HEK293 (cell line): Measurements from ENCODE around the gene SLC39A1.

Experiments
- BCL11A ChIP-seq: fragments of 450-650 bp; formaldehyde crosslinking; IDR thresholded peaks from 2 replicates; pipeline ENCODE4 v1.5.1; 2016; ENCODE audit warnings: low read depth, missing biosample characterization, missing genetic modification characterization
- EGR2 ChIP-seq: fragments of 450-650 bp; formaldehyde crosslinking; IDR thresholded peaks from 2 replicates; pipeline ENCODE4 v1.5.1; 2016; ENCODE audit warnings: low read depth, missing biosample characterization, missing genetic modification characterization
- GFI1B ChIP-seq: fragments of 450-650 bp; formaldehyde crosslinking; IDR thresholded peaks from 2 replicates; pipeline ENCODE4 v1.5.1; 2016; ENCODE audit warnings: missing biosample characterization, missing genetic modification characterization
- HOXC10 ChIP-seq: sonication (generic); formaldehyde crosslinking; IDR thresholded peaks from 2 replicates; pipeline ENCODE4 v1.8.1; 2023; ENCODE audit warnings: mild to moderate bottlenecking, missing genetic modification reagents
- IKZF3 ChIP-seq: fragments of 450-650 bp; IDR thresholded peaks from 2 replicates; pipeline ENCODE4 v1.5.0; 2018; ENCODE audit warnings: missing biosample characterization, mild to moderate bottlenecking, missing genetic modification characterization, moderate library complexity
- KLF9 ChIP-seq: fragments of 450-650 bp; formaldehyde crosslinking; IDR thresholded peaks from 2 replicates; pipeline ENCODE4 v1.5.1; 2016; ENCODE audit warnings: missing biosample characterization, missing genetic modification characterization, low read depth
- OSR2 ChIP-seq: fragments of 450-650 bp; formaldehyde crosslinking; IDR thresholded peaks from 2 replicates; pipeline ENCODE4 v1.5.1; 2016; ENCODE audit warnings: missing biosample characterization, missing genetic modification characterization
- SALL2 ChIP-seq: fragments of 450-650 bp; formaldehyde crosslinking; IDR thresholded peaks from 2 replicates; pipeline ENCODE4 v1.5.0; 2017; ENCODE audit warnings: missing biosample characterization, mild to moderate bottlenecking, missing genetic modification characterization, borderline replicate concordance
- SP2 ChIP-seq: fragments of 450-650 bp; formaldehyde crosslinking; IDR thresholded peaks from 2 replicates; pipeline ENCODE4 v1.5.1; 2016; ENCODE audit warnings: missing biosample characterization, missing genetic modification characterization
- ZBTB17 ChIP-seq: fragments of 450-650 bp; formaldehyde crosslinking; IDR thresholded peaks from 2 replicates; pipeline ENCODE4 v1.5.1; 2016; ENCODE audit warnings: missing biosample characterization, missing genetic modification characterization
- ZBTB20 ChIP-seq: fragments of 450-650 bp; formaldehyde crosslinking; IDR thresholded peaks from 2 replicates; pipeline ENCODE4 v1.5.1; 2016; ENCODE audit warnings: missing biosample characterization, missing genetic modification characterization
- ZBTB8A ChIP-seq: fragments of 450-650 bp; formaldehyde crosslinking; IDR thresholded peaks from 2 replicates; pipeline ENCODE4 v1.5.1; 2016; ENCODE audit warnings: missing biosample characterization, missing genetic modification characterization
- ZFP41 ChIP-seq: fragments of 450-650 bp; formaldehyde crosslinking; IDR thresholded peaks from 2 replicates; pipeline ENCODE4 v1.5.1; 2016; ENCODE audit warnings: missing biosample characterization, missing genetic modification characterization, borderline replicate concordance
- ZNF10 ChIP-seq: fragments of 450-650 bp; formaldehyde crosslinking; IDR thresholded peaks from 2 replicates; pipeline ENCODE4 v1.5.1; 2017; ENCODE audit warnings: missing biosample characterization, missing genetic modification characterization
- ZNF169 ChIP-seq: fragments of 450-650 bp; formaldehyde crosslinking; IDR thresholded peaks from 2 replicates; pipeline ENCODE4 v1.5.1; 2016; ENCODE audit warnings: missing biosample characterization, missing genetic modification characterization
- ZNF184 ChIP-seq: fragments of 450-650 bp; IDR thresholded peaks from 2 replicates; pipeline ENCODE4 v1.5.1; 2018; ENCODE audit warnings: missing biosample characterization, mild to moderate bottlenecking, missing genetic modification characterization
- ZNF202 ChIP-seq: fragments of 450-650 bp; formaldehyde crosslinking; IDR thresholded peaks from 2 replicates; pipeline ENCODE4 v1.5.1; 2016; ENCODE audit warnings: missing biosample characterization, missing genetic modification characterization, borderline replicate concordance
- ZNF23 ChIP-seq: fragments of 450-650 bp; formaldehyde crosslinking; IDR thresholded peaks from 2 replicates; pipeline ENCODE4 v1.5.1; 2016; ENCODE audit warnings: missing biosample characterization, missing genetic modification characterization, borderline replicate concordance
- ZNF341 ChIP-seq: fragments of 450-650 bp; formaldehyde crosslinking; IDR thresholded peaks from 2 replicates; pipeline ENCODE4; 2016; ENCODE audit warnings: low read depth, missing biosample characterization, missing genetic modification characterization
- ZNF350 ChIP-seq: fragments of 450-650 bp; formaldehyde crosslinking; IDR thresholded peaks from 2 replicates; pipeline ENCODE4 v1.5.0; 2017; ENCODE audit warnings: missing biosample characterization, mild to moderate bottlenecking, missing genetic modification characterization
- ZNF426 ChIP-seq: fragments of 450-650 bp; formaldehyde crosslinking; IDR thresholded peaks from 2 replicates; pipeline ENCODE4 v1.5.1; 2017; ENCODE audit warnings: missing biosample characterization, missing genetic modification characterization, mild to moderate bottlenecking, inconsistent platforms, moderate library complexity
- ZNF48 ChIP-seq: fragments of 450-650 bp; formaldehyde crosslinking; IDR thresholded peaks from 2 replicates; pipeline ENCODE4 v1.5.1; 2016; ENCODE audit warnings: missing biosample characterization, missing genetic modification characterization
- ZNF514 ChIP-seq: fragments of 450-650 bp; formaldehyde crosslinking; IDR thresholded peaks from 2 replicates; pipeline ENCODE4 v1.5.1; 2016; ENCODE audit warnings: missing biosample characterization, missing genetic modification characterization
- ZNF571 ChIP-seq: fragments of 450-650 bp; formaldehyde crosslinking; IDR thresholded peaks from 2 replicates; pipeline ENCODE4 v1.5.0; 2017; ENCODE audit warnings: missing biosample characterization, missing genetic modification characterization
- ZNF596 ChIP-seq: fragments of 450-650 bp; IDR thresholded peaks from 2 replicates; pipeline ENCODE4 v1.5.0; 2018; ENCODE audit warnings: missing biosample characterization, mild to moderate bottlenecking, missing genetic modification characterization, moderate library complexity
- ZNF600 ChIP-seq: fragments of 450-650 bp; formaldehyde crosslinking; IDR thresholded peaks from 2 replicates; pipeline ENCODE4 v1.5.1; 2016; ENCODE audit warnings: missing biosample characterization, missing genetic modification characterization
- ZNF610 ChIP-seq: fragments of 450-650 bp; formaldehyde crosslinking; IDR thresholded peaks from 2 replicates; pipeline ENCODE4 v1.5.1; 2016; ENCODE audit warnings: missing biosample characterization, missing genetic modification characterization, borderline replicate concordance
- ZNF624 ChIP-seq: fragments of 450-650 bp; formaldehyde crosslinking; IDR thresholded peaks from 2 replicates; pipeline ENCODE4 v1.5.1; 2017; ENCODE audit warnings: missing biosample characterization, missing genetic modification characterization
- ZNF664 ChIP-seq: fragments of 450-650 bp; formaldehyde crosslinking; IDR thresholded peaks from 2 replicates; pipeline ENCODE4 v1.5.1; 2016; ENCODE audit warnings: missing biosample characterization, missing genetic modification characterization
- ZNF707 ChIP-seq: fragments of 450-650 bp; formaldehyde crosslinking; IDR thresholded peaks from 2 replicates; pipeline ENCODE4 v1.5.1; 2016; ENCODE audit warnings: missing biosample characterization, missing genetic modification characterization
- ZNF747 ChIP-seq: fragments of 450-650 bp; formaldehyde crosslinking; IDR thresholded peaks from 2 replicates; pipeline ENCODE4 v1.5.1; 2016; ENCODE audit warnings: missing biosample characterization, missing genetic modification characterization
- ZNF830 ChIP-seq: fragments of 450-650 bp; IDR thresholded peaks from 2 replicates; pipeline ENCODE4 v1.5.0; 2018; ENCODE audit warnings: missing biosample characterization, missing genetic modification characterization, low read depth, mild to moderate bottlenecking, moderate library complexity
- TF ChIP-seq, protein P1 (sequence below): fragments of 450-650 bp; formaldehyde crosslinking; IDR thresholded peaks from 2 replicates; pipeline ENCODE4 v1.5.1; 2016; ENCODE audit warnings: missing biosample characterization, missing genetic modification characterization
- TF ChIP-seq, protein P2 (sequence below): fragments of 450-650 bp; formaldehyde crosslinking; IDR thresholded peaks from 2 replicates; pipeline ENCODE4 v1.5.1; 2017; ENCODE audit warnings: missing biosample characterization, missing genetic modification characterization
- TF ChIP-seq, protein P3 (sequence below): fragments of 450-650 bp; formaldehyde crosslinking; conservative IDR thresholded peaks from 2 replicates; pipeline ENCODE4 v1.5.1; 2016; ENCODE audit warnings: low read depth, missing biosample characterization, missing genetic modification characterization

Gene SLC39A1

DNA sequence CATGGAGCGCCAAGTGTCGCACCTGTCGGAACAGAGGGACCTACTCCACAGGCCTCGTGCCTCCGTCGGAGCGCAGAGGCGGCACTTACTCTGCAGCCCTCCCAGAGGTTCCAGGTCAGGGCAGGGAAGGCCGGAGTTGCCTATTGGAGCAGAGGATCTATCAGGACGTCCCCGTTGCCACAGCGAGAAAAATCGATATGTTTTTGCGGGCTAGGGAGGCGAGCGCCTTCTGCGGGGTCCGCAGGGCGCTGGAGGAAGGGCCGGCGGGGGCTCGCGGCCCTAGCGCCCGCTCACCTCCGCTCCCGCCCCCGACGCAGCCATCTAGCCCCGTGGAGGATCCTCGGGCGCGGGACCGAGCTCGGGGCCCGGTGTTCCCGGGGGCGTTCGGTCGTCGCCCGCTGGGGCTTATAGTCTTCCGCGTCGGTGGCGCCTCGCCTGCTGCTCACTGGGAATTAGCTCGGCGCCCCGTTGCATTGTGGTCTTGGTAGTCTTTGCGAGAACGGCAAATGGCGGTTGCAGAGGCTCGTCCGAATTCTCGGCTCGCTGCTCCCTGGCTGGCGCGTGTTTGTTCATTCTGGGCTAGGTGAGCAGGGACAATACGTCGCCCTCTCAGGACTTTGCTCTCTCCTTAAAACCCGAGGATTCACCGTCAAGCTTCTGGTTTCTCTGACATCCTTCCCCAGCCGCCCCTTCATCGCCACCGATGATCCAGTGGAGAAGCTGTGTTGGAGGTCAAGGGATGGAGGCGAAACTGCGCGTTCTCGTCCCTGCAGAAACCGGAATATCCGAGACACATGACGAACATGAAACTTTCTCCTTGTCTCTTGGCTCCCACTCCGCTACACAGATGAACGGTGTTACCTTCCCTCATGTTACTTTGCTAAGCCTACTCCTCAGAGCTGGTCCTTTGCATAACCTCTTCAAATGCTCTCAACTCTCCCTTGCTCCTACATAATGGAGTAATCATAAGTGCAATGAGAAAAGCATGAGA, 14.2 kb upstream of the SLC39A1 start, which contains the start of gene JTB (continued):
- TF ChIP-seq ZNF184 (tag by site-specific recombination) (no peak), ZNF341 (tag by site-specific recombination) (peak; percentile 61), ZBTB20 (peak; percentile 95), GFI1B (tag by site-specific recombination) (no peak), ZNF10 (tag by site-specific recombination) (0 out of 2 replicates have a peak, but pooled peaks have one; percentile 25), SP2 (tag by site-specific recombination) (peak; percentile 46), ZNF830 (tag by site-specific recombination) (no peak), ZNF707 (no peak), ZNF596 (tag by site-specific recombination) (no peak), BCL11A (tag by site-specific recombination) (no peak), ZNF747 (tag by site-specific recombination) (no peak), ZNF169 (tag by site-specific recombination) (no peak), IKZF3 (tag by site-specific recombination) (peak; percentile 35), ZNF664 (no peak), SALL2 (no peak), ZFP41 (no peak), KLF9 (no peak), ZBTB17 (tag by site-specific recombination) (peak; percentile 99), ZNF571 (no peak), ZNF426 (tag by site-specific recombination) (no peak), ZNF624 (no peak), ZNF350 (tag by site-specific recombination) (no peak), ZNF514 (tag by site-specific recombination) (no peak), ZNF610 (tag by site-specific recombination) (no peak), ZBTB8A (tag by site-specific recombination) (peak; percentile 95), ZNF202 (tag by site-specific recombination) (no peak), ZNF48 (tag by site-specific recombination) (no peak), ZNF600 (tag by site-specific recombination) (peak; percentile 94), HOXC10 (CRISPR knock-in tag) (0 out of 2 replicates have a peak, but pooled peaks have one; percentile 73), OSR2 (tag by site-specific recombination) (no peak), EGR2 (peak; percentile 56; the same call in 1 of the 2 replicates), ZNF23 (no peak)
- TF ChIP-seq, protein P1, sequence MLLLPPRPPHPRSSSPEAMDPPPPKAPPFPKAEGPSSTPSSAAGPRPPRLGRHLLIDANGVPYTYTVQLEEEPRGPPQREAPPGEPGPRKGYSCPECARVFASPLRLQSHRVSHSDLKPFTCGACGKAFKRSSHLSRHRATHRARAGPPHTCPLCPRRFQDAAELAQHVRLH (tag by site-specific recombination), result no peak
- TF ChIP-seq, protein P2, sequence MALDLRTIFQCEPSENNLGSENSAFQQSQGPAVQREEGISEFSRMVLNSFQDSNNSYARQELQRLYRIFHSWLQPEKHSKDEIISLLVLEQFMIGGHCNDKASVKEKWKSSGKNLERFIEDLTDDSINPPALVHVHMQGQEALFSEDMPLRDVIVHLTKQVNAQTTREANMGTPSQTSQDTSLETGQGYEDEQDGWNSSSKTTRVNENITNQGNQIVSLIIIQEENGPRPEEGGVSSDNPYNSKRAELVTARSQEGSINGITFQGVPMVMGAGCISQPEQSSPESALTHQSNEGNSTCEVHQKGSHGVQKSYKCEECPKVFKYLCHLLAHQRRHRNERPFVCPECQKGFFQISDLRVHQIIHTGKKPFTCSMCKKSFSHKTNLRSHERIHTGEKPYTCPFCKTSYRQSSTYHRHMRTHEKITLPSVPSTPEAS (tag by site-specific recombination), result no peak
- TF ChIP-seq, protein P3, sequence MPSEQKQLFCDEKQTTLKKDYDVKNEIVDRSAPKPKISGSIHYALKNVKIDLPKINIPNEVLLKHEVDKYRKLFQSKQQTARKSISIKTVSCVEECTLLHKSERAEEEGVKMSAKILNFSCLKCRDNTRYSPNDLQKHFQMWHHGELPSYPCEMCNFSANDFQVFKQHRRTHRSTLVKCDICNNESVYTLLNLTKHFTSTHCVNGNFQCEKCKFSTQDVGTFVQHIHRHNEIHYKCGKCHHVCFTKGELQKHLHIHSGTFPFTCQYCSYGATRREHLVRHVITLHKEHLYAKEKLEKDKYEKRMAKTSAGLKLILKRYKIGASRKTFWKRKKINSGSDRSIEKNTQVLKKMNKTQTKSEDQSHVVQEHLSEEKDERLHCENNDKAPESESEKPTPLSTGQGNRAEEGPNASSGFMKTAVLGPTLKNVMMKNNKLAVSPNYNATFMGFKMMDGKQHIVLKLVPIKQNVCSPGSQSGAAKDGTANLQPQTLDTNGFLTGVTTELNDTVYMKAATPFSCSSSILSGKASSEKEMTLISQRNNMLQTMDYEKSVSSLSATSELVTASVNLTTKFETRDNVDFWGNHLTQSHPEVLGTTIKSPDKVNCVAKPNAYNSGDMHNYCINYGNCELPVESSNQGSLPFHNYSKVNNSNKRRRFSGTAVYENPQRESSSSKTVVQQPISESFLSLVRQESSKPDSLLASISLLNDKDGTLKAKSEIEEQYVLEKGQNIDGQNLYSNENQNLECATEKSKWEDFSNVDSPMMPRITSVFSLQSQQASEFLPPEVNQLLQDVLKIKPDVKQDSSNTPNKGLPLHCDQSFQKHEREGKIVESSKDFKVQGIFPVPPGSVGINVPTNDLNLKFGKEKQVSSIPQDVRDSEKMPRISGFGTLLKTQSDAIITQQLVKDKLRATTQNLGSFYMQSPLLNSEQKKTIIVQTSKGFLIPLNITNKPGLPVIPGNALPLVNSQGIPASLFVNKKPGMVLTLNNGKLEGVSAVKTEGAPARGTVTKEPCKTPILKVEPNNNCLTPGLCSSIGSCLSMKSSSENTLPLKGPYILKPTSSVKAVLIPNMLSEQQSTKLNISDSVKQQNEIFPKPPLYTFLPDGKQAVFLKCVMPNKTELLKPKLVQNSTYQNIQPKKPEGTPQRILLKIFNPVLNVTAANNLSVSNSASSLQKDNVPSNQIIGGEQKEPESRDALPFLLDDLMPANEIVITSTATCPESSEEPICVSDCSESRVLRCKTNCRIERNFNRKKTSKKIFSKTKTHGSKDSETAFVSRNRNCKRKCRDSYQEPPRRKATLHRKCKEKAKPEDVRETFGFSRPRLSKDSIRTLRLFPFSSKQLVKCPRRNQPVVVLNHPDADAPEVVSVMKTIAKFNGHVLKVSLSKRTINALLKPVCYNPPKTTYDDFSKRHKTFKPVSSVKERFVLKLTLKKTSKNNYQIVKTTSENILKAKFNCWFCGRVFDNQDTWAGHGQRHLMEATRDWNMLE (tag by site-specific recombination), result no peak
